Gastrocnemius medialis (tissue), 4 donors: Measurements from ENCODE around the gene EPHA8.

ENCODE experiments used
- POLR2A ChIP-seq, 2 donors: fragments of 450-650 bp; IDR thresholded peaks; one replicate each; pipeline ENCODE4 v1.6.1; 2017; ENCODE audit warnings: antibody characterized with exemption in 2 of 2, mild to moderate bottlenecking in 2 of 2, moderate library complexity in 2 of 2
- TF ChIP-seq, protein P1 (sequence below), 5 experiments: fragments of 450-650 bp in 3 of 5; fragments of 200-600 bp in 2 of 5; sonication (generic) in 2 of 5; IDR thresholded peaks in 4 of 5; conservative IDR thresholded peaks in 1 of 5; 1 replicate in 4 of 5; 2 replicates in 1 of 5; pipeline ENCODE4 v1.5.1; 2016 to 2019; ENCODE audit warnings: antibody characterized with exemption in 5 of 5, mild to moderate bottlenecking in 3 of 5, moderate library complexity in 3 of 5

DNA sequence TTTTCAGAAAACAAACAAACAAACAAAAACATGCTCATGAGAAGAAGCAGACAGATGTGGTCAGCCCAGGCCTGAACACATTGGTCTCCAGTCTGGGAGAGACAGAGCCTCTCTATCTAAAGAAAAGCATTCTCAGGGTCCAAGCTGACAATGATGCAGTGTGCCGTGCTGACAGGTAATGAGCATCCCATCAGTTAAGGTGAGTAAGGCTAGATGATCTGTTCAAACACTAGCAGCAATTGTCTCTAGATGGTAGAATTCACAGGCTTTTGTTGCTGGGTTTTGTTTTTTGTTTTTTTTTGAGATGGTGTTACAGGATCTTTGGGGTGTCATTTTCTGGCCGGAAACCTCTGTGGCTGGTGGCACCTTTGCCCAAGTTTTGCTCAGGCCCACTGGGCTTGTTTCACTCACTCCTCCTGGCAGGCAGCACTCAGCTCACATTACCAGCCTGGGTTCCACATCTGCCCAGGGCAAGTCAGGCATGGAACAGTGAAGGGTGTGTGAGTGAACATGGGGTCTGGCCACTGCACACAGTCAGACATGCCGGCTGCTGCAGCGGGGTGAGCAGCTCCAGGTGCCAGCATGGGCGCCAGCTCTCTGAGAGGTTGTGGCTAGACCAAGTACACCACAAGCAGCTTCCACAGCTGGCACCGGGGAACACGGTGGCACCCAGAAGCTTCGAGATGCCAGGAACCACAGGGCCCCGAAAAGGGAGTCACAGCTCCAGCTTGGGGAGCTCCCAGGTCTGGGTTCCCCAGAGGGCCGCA, 70.6 kb downstream of the EPHA8 start:
- TF ChIP-seq, protein P1, sequence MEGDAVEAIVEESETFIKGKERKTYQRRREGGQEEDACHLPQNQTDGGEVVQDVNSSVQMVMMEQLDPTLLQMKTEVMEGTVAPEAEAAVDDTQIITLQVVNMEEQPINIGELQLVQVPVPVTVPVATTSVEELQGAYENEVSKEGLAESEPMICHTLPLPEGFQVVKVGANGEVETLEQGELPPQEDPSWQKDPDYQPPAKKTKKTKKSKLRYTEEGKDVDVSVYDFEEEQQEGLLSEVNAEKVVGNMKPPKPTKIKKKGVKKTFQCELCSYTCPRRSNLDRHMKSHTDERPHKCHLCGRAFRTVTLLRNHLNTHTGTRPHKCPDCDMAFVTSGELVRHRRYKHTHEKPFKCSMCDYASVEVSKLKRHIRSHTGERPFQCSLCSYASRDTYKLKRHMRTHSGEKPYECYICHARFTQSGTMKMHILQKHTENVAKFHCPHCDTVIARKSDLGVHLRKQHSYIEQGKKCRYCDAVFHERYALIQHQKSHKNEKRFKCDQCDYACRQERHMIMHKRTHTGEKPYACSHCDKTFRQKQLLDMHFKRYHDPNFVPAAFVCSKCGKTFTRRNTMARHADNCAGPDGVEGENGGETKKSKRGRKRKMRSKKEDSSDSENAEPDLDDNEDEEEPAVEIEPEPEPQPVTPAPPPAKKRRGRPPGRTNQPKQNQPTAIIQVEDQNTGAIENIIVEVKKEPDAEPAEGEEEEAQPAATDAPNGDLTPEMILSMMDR (IDR thresholded peaks at IDR 0.05 in 4 of 5, conservative IDR thresholded peaks at IDR 0.05 in 1 of 5), result no peak
- no peak for TF ChIP-seq POLR2A (IDR thresholded peaks at IDR 0.05)
